ENCODE measurements around the gene CCDC91.

- no peak for TF ChIP-seq EZH2 (IDR thresholded peaks at IDR 0.05; ENCODE audit: low read length)
- no peak for TF ChIP-seq CTCF (optimal IDR thresholded peaks at IDR 0.05 in 1 of 3, IDR thresholded peaks at IDR 0.05 in 1 of 3, conservative IDR thresholded peaks at IDR 0.05 in 1 of 3; ENCODE audit: extremely low read depth in 1 of 3, insufficient read depth in 2 of 3, low read length in 3 of 3)
Measured at GRCh38 chr12:28268608-28269229, 78.5 kb downstream of the CCDC91 start.
